Glutamatergic neuron (in vitro differentiated cells): ENCODE measurements around the gene PITPNM2. TPM values are rescaled to one million over a fixed set of nuclear protein-coding genes. Genes with fewer than 3 reads are reported as not detected.

Experiments
- DNase-seq: peaks from one replicate; pipeline ENCODE4 v3.0.0; 2022
- H3K27ac Mint-ChIP-seq: one replicate; pipeline ENCODE4 v1.8.0; 2020; ENCODE audit warnings: mild to moderate bottlenecking, mixed read lengths, inconsistent platforms; ENCODE audit not compliant: unreplicated experiment
- H3K27me3 Mint-ChIP-seq: one replicate; pipeline ENCODE4 v1.8.0; 2020; ENCODE audit warnings: mild to moderate bottlenecking, moderate library complexity, mixed read lengths, inconsistent platforms; ENCODE audit not compliant: unreplicated experiment
- H3K36me3 Mint-ChIP-seq: one replicate; pipeline ENCODE4 v1.8.0; 2020; ENCODE audit warnings: mild to moderate bottlenecking, mixed read lengths, inconsistent platforms; ENCODE audit not compliant: unreplicated experiment
- H3K4me1 Mint-ChIP-seq: one replicate; pipeline ENCODE4 v1.8.0; 2020; ENCODE audit warnings: mild to moderate bottlenecking, low read depth, mixed read lengths, inconsistent platforms; ENCODE audit not compliant: unreplicated experiment
- H3K4me3 Mint-ChIP-seq: one replicate; pipeline ENCODE4 v1.8.0; 2020; ENCODE audit warnings: mild to moderate bottlenecking, mixed read lengths, inconsistent platforms; ENCODE audit not compliant: unreplicated experiment
- H3K9me3 Mint-ChIP-seq: one replicate; pipeline ENCODE4 v1.8.0; 2020; ENCODE audit warnings: mild to moderate bottlenecking, moderate library complexity, mixed read lengths, inconsistent platforms; ENCODE audit not compliant: unreplicated experiment
- total RNA-seq: library from RNA; stranded (reverse); fragmentation: NEBNext Ultra II Directional; extraction: Animal tissue kit (Norgen Biotek cat#: 25700); gene quantifications from one replicate; pipeline ENCODE4 v1.2.1, GENCODE V29; 2021; ENCODE audit not compliant: unreplicated experiment
- TF ChIP-seq, protein P1 (sequence below): fragments of 200-600 bp; sonication (generic); IDR thresholded peaks from one replicate; pipeline ENCODE4 v1.5.0; 2021; ENCODE audit not compliant: partially characterized antibody, unreplicated experiment

Gene PITPNM2
- total RNA-seq, 1 donor from 2014 or later, result 19.6 TPM

DNA sequence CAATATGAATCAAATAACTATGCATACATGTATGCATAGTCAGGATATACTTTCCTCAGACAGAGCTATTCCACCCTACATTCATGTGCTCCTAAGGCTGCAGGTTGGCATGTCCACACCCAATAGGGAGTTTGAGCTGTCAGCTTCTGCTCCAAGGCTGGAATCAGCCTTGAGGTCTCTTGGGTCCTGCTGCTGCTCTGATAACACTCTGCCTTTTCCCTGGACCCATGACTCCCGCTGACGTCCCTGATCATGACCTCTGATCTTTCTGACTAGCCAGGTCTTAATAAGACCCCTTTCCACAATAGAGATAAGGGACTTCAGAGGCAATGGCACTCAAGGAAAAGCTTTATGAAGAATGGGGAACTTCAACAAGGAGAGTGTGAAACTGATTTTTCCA, 5.7 kb downstream of the PITPNM2 start:
- DNase-seq, result no peak
- no peak overlapping the region for H3K27ac Mint-ChIP-seq
- no peak overlapping the region for H3K4me3 Mint-ChIP-seq
- TF ChIP-seq, protein P1, sequence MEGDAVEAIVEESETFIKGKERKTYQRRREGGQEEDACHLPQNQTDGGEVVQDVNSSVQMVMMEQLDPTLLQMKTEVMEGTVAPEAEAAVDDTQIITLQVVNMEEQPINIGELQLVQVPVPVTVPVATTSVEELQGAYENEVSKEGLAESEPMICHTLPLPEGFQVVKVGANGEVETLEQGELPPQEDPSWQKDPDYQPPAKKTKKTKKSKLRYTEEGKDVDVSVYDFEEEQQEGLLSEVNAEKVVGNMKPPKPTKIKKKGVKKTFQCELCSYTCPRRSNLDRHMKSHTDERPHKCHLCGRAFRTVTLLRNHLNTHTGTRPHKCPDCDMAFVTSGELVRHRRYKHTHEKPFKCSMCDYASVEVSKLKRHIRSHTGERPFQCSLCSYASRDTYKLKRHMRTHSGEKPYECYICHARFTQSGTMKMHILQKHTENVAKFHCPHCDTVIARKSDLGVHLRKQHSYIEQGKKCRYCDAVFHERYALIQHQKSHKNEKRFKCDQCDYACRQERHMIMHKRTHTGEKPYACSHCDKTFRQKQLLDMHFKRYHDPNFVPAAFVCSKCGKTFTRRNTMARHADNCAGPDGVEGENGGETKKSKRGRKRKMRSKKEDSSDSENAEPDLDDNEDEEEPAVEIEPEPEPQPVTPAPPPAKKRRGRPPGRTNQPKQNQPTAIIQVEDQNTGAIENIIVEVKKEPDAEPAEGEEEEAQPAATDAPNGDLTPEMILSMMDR, result no peak
- H3K9me3 Mint-ChIP-seq, result peaks cover 4% of the 10 kb centered on the region
- H3K27me3 Mint-ChIP-seq, result peaks cover 21% of the 10 kb centered on the region
- H3K36me3 Mint-ChIP-seq, result peaks cover 9% of the 10 kb centered on the region
- peaks cover 21% of the 10 kb centered on the region for H3K4me1 Mint-ChIP-seq

DNA sequence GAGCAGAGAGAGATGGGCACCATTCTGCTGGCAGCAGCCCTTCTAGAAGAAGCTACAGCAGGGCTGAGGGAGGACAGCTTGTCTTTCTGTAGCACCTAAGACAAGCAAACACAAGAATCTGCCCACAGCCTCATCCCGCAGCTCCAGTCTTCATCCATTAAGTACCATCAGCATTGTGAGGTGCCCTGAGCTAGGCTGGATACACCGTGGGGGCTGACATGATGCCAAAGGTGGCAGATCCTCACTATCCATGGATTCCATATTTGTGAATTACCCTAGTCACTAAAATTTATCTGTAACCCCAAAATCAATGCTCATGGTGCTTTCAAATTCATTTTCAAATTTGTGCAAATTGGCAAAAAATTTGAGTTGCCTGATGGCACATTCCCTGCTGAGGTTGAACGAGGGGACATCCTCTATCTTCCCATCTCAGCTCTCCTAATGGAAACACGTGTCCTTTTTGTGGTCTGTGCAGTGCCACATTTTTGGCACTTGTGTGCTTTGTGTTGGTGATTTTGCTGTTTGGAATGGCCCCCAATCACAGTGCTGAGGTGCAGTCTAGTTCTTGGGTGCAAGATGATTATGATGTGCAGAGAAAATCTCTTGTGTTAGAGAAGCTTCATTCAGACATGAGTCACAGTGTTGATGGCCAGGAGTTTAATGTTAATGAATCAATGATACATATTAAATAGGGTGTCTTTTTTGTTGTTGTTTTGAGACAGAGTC, 7.0 kb downstream of the PITPNM2 start:
- Mint-ChIP-seq H3K27me3 (peaks cover 12% of the 10 kb centered on the region), H3K4me1 (peaks cover 29% of the 10 kb centered on the region), H3K9me3 (peaks cover 4% of the 10 kb centered on the region), H3K4me3 (no peak overlapping the region), H3K36me3 (peaks cover 9% of the 10 kb centered on the region), H3K27ac (no peak overlapping the region)
- TF ChIP-seq, protein P1, result no peak
- no peak for DNase-seq

DNA sequence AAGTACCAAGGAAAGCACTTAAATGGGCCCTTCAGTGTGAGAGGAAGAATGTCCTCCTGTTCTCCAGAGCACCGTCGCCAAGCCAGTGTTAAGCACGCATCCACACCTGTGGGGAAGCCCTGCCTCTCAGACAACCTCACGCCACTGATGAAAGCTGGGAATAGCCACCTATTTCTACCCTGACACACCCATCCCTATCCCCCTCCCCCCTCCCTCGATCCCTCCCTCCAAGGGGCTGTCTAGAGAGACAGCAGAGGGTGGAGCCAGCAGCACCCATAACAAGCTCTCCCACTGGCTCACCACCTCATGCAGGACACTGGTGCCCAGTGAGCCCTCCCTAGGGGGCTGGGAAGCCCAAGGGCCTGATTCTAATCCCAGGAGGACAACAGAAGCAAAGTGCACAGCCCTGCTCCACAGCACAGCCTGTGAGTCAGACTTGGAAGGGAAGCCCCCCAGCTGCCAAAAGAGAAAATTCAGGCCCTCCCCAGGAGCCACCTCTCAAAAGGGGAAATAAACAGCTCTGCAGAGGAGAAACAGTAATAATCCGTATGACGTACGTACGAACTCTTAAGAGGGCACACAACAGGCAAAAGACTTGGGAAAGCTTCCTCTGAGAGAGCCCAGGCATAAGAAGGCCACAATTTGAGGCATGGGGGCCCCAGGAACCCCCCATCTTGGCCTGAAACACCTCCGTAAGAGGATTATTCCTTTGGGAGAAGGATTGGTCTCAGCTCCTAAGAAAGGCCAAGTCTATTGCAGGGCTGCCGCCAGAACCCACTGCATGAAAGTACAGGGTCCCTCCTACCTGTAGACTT, 7.8 kb downstream of the PITPNM2 start:
- Mint-ChIP-seq H3K4me1 (peaks cover 29% of the 10 kb centered on the region), H3K27me3 (peaks cover 7% of the 10 kb centered on the region), H3K36me3 (peaks cover 4% of the 10 kb centered on the region), H3K27ac (no peak overlapping the region), H3K9me3 (peaks cover 3% of the 10 kb centered on the region), H3K4me3 (no peak overlapping the region)
- TF ChIP-seq, protein P1, result no peak
- no peak for DNase-seq

DNA sequence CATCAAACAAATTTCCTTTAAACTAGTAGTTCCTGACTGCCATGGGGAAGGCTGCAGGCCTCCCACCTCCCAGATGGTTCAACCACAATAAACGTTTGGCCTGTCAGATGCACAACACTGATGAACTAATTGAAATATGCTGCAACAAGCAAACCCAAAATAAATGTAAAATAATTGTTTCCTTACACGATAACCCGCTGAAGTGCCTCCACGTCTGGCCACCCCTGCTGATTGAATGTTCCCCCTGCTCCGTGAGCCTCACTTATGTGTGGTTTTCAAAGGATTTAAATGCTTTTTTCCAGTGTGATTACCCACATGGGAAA, 8.4 kb downstream of the PITPNM2 start:
- peaks cover 2% of the 10 kb centered on the region for H3K9me3 Mint-ChIP-seq
- TF ChIP-seq, protein P1, result no peak
- H3K4me3 Mint-ChIP-seq, result no peak overlapping the region

More for the DNA sequence above, 8.4 kb downstream of the PITPNM2 start:
- no peak for DNase-seq
- H3K4me1 Mint-ChIP-seq, result peaks cover 29% of the 10 kb centered on the region
- H3K27me3 Mint-ChIP-seq, result peaks cover 5% of the 10 kb centered on the region
- H3K27ac Mint-ChIP-seq, result no peak overlapping the region
- H3K36me3 Mint-ChIP-seq, result peaks cover 3% of the 10 kb centered on the region
